ENCODE measurements around the gene THAP9.

DNA sequence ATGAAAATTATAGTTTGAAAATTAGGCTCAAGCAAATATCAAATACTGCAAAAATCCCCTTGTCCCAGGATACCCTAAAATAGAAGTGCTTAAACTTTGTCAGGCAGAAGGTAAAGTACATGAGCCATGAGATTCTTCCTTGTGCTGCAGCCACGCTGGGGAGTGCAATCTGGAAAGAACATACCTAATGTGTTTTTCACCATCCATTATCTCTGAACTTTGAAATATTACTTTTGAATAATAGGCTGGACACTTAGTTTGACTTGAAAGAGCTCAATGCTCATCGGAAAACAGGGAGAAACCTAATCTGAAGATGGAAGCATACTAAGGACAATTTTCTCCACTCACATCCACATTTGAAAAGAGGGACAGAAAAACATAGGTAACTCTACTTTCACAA is 18.9 kb downstream of the THAP9 start:
- TF ChIP-seq NFRKB (IDR thresholded peaks at IDR 0.05), result no peak
- no peak for TF ChIP-seq L3MBTL2 (conservative IDR thresholded peaks at IDR 0.05)
